HepG2 (cell line): ENCODE measurements around the gene CREBZF. TPM values are rescaled to one million over a fixed set of nuclear protein-coding genes. Genes with fewer than 3 reads are reported as not detected.

Source experiments
- ARID2 ChIP-seq: sonication (generic); formaldehyde crosslinking; IDR thresholded peaks from 2 replicates; pipeline ENCODE4 v1.8.1; 2022; ENCODE audit warnings: mild to moderate bottlenecking, missing genetic modification reagents, borderline replicate concordance
- CCDC6 ChIP-seq: sonication (generic); formaldehyde crosslinking; IDR thresholded peaks from 2 replicates; pipeline ENCODE4 v1.8.1; 2022; ENCODE audit warnings: mild to moderate bottlenecking, missing genetic modification reagents, moderate library complexity
- FOXA3 ChIP-seq: IDR thresholded peaks from 2 replicates; pipeline ENCODE4 v1.6.1; 2016; ENCODE audit warnings: missing genetic modification reagents, missing compliant biosample characterization
- FOXO1 ChIP-seq: sonication (generic); formaldehyde crosslinking; IDR thresholded peaks from 2 replicates; pipeline ENCODE4 v1.4.0; 2020; ENCODE audit warnings: missing genetic modification reagents
- GATAD1 ChIP-seq: IDR thresholded peaks from 2 replicates; pipeline ENCODE4 v1.6.1; 2016; ENCODE audit warnings: missing genetic modification reagents, missing compliant biosample characterization
- ONECUT2 ChIP-seq: sonication (generic); formaldehyde crosslinking; IDR thresholded peaks from 2 replicates; pipeline ENCODE4 v1.4.0; 2020; ENCODE audit warnings: missing genetic modification reagents
- RBAK ChIP-seq: sonication (generic); formaldehyde crosslinking; IDR thresholded peaks from 2 replicates; pipeline ENCODE4 v1.5.1; 2020; ENCODE audit warnings: mild to moderate bottlenecking, missing genetic modification reagents
- REL ChIP-seq: sonication (generic); formaldehyde crosslinking; conservative IDR thresholded peaks from 2 replicates; pipeline ENCODE4 v1.8.0; 2022; ENCODE audit warnings: mild to moderate bottlenecking, missing genetic modification reagents, moderate library complexity
- SP2 ChIP-seq: sonication (generic); formaldehyde crosslinking; IDR thresholded peaks from 2 replicates; pipeline ENCODE4 v1.5.1; 2020; ENCODE audit warnings: mild to moderate bottlenecking, missing genetic modification reagents
- TCF7L2 ChIP-seq: IDR thresholded peaks from 2 replicates; pipeline ENCODE4 v1.6.1; 2011; ENCODE audit warnings: mild to moderate bottlenecking, low read depth, low read length, moderate library complexity
- TP53 ChIP-seq: sonication (generic); formaldehyde crosslinking; conservative IDR thresholded peaks from 2 replicates; pipeline ENCODE4 v1.4.0; 2020; ENCODE audit warnings: missing genetic modification reagents
- WIZ ChIP-seq: sonication (generic); formaldehyde crosslinking; IDR thresholded peaks from 2 replicates; pipeline ENCODE4 v1.5.1; 2020; ENCODE audit warnings: mild to moderate bottlenecking, missing genetic modification reagents
- YY1 ChIP-seq: IDR thresholded peaks from 2 replicates; pipeline ENCODE4 v1.6.1; 2011; ENCODE audit warnings: low read length, low read depth, moderate library complexity, mild to moderate bottlenecking; ENCODE audit not compliant: insufficient read depth, insufficient replicate concordance
- ZFP1 ChIP-seq: IDR thresholded peaks from 2 replicates; pipeline ENCODE4 v1.6.1; 2016
- ZNF589 ChIP-seq: sonication (generic); formaldehyde crosslinking; conservative IDR thresholded peaks from 2 replicates; pipeline ENCODE4 v1.8.0; 2022; ENCODE audit warnings: mild to moderate bottlenecking, moderate library complexity, missing genetic modification reagents
- ZNF644 ChIP-seq: IDR thresholded peaks from 2 replicates; pipeline ENCODE4 v1.6.1; 2016; ENCODE audit warnings: low read depth
- ZNF687 ChIP-seq: sonication (generic); formaldehyde crosslinking; IDR thresholded peaks from 2 replicates; pipeline ENCODE4 v1.5.1; 2020; ENCODE audit warnings: mild to moderate bottlenecking, missing genetic modification reagents, moderate library complexity
- ZNF720 ChIP-seq: sonication (generic); formaldehyde crosslinking; IDR thresholded peaks from 2 replicates; pipeline ENCODE4 v1.4.0; 2020; ENCODE audit warnings: missing genetic modification reagents
- ZNF850 ChIP-seq: sonication (generic); formaldehyde crosslinking; conservative IDR thresholded peaks from 2 replicates; pipeline ENCODE4 v1.9.0; 2021; ENCODE audit warnings: mild to moderate bottlenecking, missing genetic modification reagents
- polyA plus RNA-seq, 8 experiments: library from polyadenylated mRNA; depleted of rRNA in 3 of 8; stranded (reverse) in 7 of 8; unstranded in 1 of 8; fragments of >200 nt; fragmentation: Illumina TruSeq in 4 of 8; extraction: Trizol in 4 of 8; gene quantifications; 2 replicates each; pipeline versions ENCODE4 v1.2.1 to v1.2.3, GENCODE V29; 2011 to 2016; ENCODE audit warnings: low read depth in 4 of 8, missing spikeins in 1 of 8, mixed read lengths in 1 of 8; ENCODE audit not compliant: insufficient read depth in 1 of 8
- total RNA-seq, 5 experiments: library from RNA; depleted of rRNA; stranded (reverse); fragments of >200 nt; fragmentation: Illumina TruSeq; extraction: Trizol; gene quantifications; 2 replicates each; pipeline ENCODE4 v1.2.3, GENCODE V29; 2016; ENCODE audit warnings: low read depth in 1 of 5
- TF ChIP-seq, protein P1 (sequence below): sonication (generic); formaldehyde crosslinking; IDR thresholded peaks from 2 replicates; pipeline ENCODE4 v1.9.0; 2021; ENCODE audit warnings: missing genetic modification reagents, mild to moderate bottlenecking, borderline replicate concordance
- TF ChIP-seq, protein P2 (sequence below): sonication (generic); formaldehyde crosslinking; IDR thresholded peaks from 2 replicates; pipeline ENCODE4 v1.4.0; 2020; ENCODE audit warnings: missing genetic modification reagents, borderline replicate concordance

Gene CREBZF
- total and polyA plus RNA-seq, 2 of the 13 experiments (the other 11 are each of a cell fraction or from before 2014, with no cell fraction given) = 30.6 to 43.1 TPM

- TF ChIP-seq ZNF687 (CRISPR knock-in tag) (peak; percentile 92), FOXO1 (CRISPR knock-in tag) (peak; percentile 27; the same call in 1 of the 2 replicates), ZNF850 (CRISPR knock-in tag) (no peak), WIZ (CRISPR knock-in tag) (peak; percentile 73; the same call in 1 of the 2 replicates), TP53 (CRISPR knock-in tag) (no peak), FOXA3 (no peak; the same call in 1 of the 2 replicates), YY1 (peak; percentile 20), REL (CRISPR knock-in tag) (no peak; the same call in 1 of the 2 replicates), ZNF644 (CRISPR knock-in tag) (no peak), ARID2 (CRISPR knock-in tag) (no peak), ZFP1 (CRISPR knock-in tag) (no peak), CCDC6 (CRISPR knock-in tag) (no peak; the same call in 1 of the 2 replicates), RBAK (CRISPR knock-in tag) (no peak), ZNF589 (CRISPR knock-in tag) (no peak), SP2 (CRISPR knock-in tag) (peak; percentile 75), ONECUT2 (CRISPR knock-in tag) (no peak), GATAD1 (CRISPR knock-in tag) (peak; percentile 85), TCF7L2 (no peak), ZNF720 (CRISPR knock-in tag) (no peak)
- TF ChIP-seq, protein P1, sequence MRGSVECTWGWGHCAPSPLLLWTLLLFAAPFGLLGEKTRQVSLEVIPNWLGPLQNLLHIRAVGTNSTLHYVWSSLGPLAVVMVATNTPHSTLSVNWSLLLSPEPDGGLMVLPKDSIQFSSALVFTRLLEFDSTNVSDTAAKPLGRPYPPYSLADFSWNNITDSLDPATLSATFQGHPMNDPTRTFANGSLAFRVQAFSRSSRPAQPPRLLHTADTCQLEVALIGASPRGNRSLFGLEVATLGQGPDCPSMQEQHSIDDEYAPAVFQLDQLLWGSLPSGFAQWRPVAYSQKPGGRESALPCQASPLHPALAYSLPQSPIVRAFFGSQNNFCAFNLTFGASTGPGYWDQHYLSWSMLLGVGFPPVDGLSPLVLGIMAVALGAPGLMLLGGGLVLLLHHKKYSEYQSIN = no peak
- TF ChIP-seq, protein P2, sequence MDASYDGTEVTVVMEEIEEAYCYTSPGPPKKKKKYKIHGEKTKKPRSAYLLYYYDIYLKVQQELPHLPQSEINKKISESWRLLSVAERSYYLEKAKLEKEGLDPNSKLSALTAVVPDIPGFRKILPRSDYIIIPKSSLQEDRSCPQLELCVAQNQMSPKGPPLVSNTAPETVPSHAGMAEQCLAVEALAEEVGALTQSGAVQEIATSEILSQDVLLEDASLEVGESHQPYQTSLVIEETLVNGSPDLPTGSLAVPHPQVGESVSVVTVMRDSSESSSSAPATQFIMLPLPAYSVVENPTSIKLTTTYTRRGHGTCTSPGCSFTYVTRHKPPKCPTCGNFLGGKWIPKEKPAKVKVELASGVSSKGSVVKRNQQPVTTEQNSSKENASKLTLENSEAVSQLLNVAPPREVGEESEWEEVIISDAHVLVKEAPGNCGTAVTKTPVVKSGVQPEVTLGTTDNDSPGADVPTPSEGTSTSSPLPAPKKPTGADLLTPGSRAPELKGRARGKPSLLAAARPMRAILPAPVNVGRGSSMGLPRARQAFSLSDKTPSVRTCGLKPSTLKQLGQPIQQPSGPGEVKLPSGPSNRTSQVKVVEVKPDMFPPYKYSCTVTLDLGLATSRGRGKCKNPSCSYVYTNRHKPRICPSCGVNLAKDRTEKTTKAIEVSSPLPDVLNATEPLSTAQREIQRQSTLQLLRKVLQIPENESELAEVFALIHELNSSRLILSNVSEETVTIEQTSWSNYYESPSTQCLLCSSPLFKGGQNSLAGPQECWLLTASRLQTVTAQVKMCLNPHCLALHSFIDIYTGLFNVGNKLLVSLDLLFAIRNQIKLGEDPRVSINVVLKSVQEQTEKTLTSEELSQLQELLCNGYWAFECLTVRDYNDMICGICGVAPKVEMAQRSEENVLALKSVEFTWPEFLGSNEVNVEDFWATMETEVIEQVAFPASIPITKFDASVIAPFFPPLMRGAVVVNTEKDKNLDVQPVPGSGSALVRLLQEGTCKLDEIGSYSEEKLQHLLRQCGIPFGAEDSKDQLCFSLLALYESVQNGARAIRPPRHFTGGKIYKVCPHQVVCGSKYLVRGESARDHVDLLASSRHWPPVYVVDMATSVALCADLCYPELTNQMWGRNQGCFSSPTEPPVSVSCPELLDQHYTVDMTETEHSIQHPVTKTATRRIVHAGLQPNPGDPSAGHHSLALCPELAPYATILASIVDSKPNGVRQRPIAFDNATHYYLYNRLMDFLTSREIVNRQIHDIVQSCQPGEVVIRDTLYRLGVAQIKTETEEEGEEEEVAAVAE (CRISPR knock-in tag) = 0 out of 2 replicates have a peak, but pooled peaks have one; percentile 23
These were observed at the start of gene CREBZF (continued) for GRCh38 chr11:85664615-85665481.
